ENCODE results near the gene DMAC2.
"Not testable (repeated sequence)": the region's sequence is repeated elsewhere in the genome, so short reads cannot be mapped to it uniquely, and the experiment has no call there.

DMAC2 gene

GRCh38 chr19:41443813-41444455, 4.2 kb upstream of the DMAC2 start:
- FAIRE-seq, result no peak

GRCh38 chr19:41442473-41443355, 3.0 kb upstream of the DMAC2 start, which contains the start of gene ERICH4:
Gene ERICH4 (plus strand): TSS chr19:41443156. CDS start chr19:41443170, 14 bp downstream.
- no peak for DNase-seq (ENCODE audit: insufficient read length, low spot score)

More at GRCh38 chr19:41443813-41444455, 4.2 kb upstream of the DMAC2 start:
- no peak for DNase-seq (ENCODE audit: insufficient read length, low spot score)

GRCh38 chr19:41441321-41441945, 1.7 kb upstream of the DMAC2 start:
- FAIRE-seq, result no peak
- no peak for DNase-seq (ENCODE audit: insufficient read length, low spot score)

More at GRCh38 chr19:41442473-41443355, 3.0 kb upstream of the DMAC2 start, which contains the start of gene ERICH4:
- no peak for FAIRE-seq

- DNase-seq (ENCODE audit: insufficient read length, low spot score) (no peak), FAIRE-seq (no peak)
These were observed 1.7 kb downstream of the DMAC2 start for GRCh38 chr19:41437944-41438574.

- no peak for DNase-seq (ENCODE audit: insufficient read length, low spot score)
- no peak for FAIRE-seq
These were observed 3.1 kb downstream of the DMAC2 start for GRCh38 chr19:41436674-41436951.

GRCh38 chr19:41435936-41436673, 3.6 kb downstream of the DMAC2 start:
- FAIRE-seq (no peak), DNase-seq (ENCODE audit: insufficient read length, low spot score) (no peak)

- not testable (repeated sequence) for FAIRE-seq; DNase-seq (ENCODE audit: insufficient read length, low spot score)
These were observed 4.3 kb downstream of the DMAC2 start for GRCh38 chr19:41435376-41435775.

- FAIRE-seq, result no peak
- no peak for DNase-seq (ENCODE audit: insufficient read length, low spot score)
These were observed 5.3 kb downstream of the DMAC2 start for GRCh38 chr19:41434450-41434849.

GRCh38 chr19:41433171-41433570, 6.5 kb downstream of the DMAC2 start:
- no peak for FAIRE-seq

GRCh38 chr19:41431426-41432386, 8.0 kb downstream of the DMAC2 start:
- FAIRE-seq (no peak), DNase-seq (ENCODE audit: insufficient read length, low spot score) (no peak)

More at GRCh38 chr19:41433171-41433570, 6.5 kb downstream of the DMAC2 start:
- no peak for DNase-seq (ENCODE audit: insufficient read length, low spot score)

GRCh38 chr19:41430922-41431321, 8.8 kb downstream of the DMAC2 start:
- no peak for DNase-seq (ENCODE audit: insufficient read length, low spot score)
- FAIRE-seq, result no peak

- FAIRE-seq, result no peak
These were observed 11.2 kb downstream of the DMAC2 start for GRCh38 chr19:41428481-41428859.

GRCh38 chr19:41427647-41428480, 11.8 kb downstream of the DMAC2 start:
- FAIRE-seq (no peak), DNase-seq (ENCODE audit: insufficient read length, low spot score) (no peak)

More at GRCh38 chr19:41428481-41428859, 11.2 kb downstream of the DMAC2 start:
- no peak for DNase-seq (ENCODE audit: insufficient read length, low spot score)

- FAIRE-seq (no peak), DNase-seq (ENCODE audit: insufficient read length, low spot score) (no peak)
These were observed 12.6 kb downstream of the DMAC2 start, which contains the start of gene B3GNT8 for GRCh38 chr19:41426952-41427646. Gene B3GNT8 (minus strand): TSS chr19:41427374. CDS start chr19:41426778, 596 bp downstream.

GRCh38 chr19:41426116-41426841, 13.4 kb downstream of the DMAC2 start:
- DNase-seq (ENCODE audit: insufficient read length, low spot score), result no peak
- FAIRE-seq, result no peak

- FAIRE-seq, result no peak
- DNase-seq (ENCODE audit: insufficient read length, low spot score), result no peak
These were observed 14.3 kb downstream of the DMAC2 start for GRCh38 chr19:41425174-41426115.

All from HTR-8/SVneo (cell line).